GM18507 (cell line): ENCODE results near the gene PLA2G2F.

ENCODE experiments used
- DNase-seq: peaks from one replicate; pipeline ENCODE4 v3.0.0; 2011; ENCODE audit warnings: low read depth; ENCODE audit not compliant: insufficient read length; ENCODE audit errors: extremely low spot score
- FAIRE-seq: peaks from 2 replicates; lab custom pipeline; 2011; peaks lifted over from hg19 to GRCh38; lab: Jason Lieb, UNC

The PLA2G2F gene

DNA sequence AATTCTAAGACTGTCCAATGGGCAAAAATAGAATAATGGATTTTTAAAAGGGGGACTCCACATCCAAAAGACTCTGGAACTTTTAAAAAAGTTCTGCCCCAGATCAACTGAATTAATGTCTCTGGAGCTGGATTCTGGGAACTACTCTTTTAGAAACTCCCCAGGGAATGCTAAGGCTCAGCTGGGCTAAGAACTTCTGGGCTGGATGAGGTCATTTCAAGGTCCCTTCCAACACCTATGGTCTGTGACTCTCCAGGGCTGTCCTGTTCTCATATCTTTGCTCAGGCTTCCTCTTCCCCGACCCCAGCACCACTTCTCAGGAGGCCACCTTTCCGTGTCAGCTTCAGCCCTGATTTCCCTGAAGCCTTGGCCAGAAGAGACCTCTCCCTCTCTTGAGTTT is 60.7 kb downstream of the PLA2G2F start:
- DNase-seq (no peak), FAIRE-seq (no peak)
